C4-2B (cell line): ENCODE measurements around the gene PMM2.

Experiments used
- ZFX ChIP-seq: fragments of 450-650 bp; IDR thresholded peaks from 2 replicates; pipeline ENCODE4 v1.6.1; 2017
- TF ChIP-seq, protein P1 (sequence below): fragments of 450-650 bp; conservative IDR thresholded peaks from 2 replicates; pipeline ENCODE4 v1.5.1; 2017; ENCODE audit warnings: mild to moderate bottlenecking

DNA sequence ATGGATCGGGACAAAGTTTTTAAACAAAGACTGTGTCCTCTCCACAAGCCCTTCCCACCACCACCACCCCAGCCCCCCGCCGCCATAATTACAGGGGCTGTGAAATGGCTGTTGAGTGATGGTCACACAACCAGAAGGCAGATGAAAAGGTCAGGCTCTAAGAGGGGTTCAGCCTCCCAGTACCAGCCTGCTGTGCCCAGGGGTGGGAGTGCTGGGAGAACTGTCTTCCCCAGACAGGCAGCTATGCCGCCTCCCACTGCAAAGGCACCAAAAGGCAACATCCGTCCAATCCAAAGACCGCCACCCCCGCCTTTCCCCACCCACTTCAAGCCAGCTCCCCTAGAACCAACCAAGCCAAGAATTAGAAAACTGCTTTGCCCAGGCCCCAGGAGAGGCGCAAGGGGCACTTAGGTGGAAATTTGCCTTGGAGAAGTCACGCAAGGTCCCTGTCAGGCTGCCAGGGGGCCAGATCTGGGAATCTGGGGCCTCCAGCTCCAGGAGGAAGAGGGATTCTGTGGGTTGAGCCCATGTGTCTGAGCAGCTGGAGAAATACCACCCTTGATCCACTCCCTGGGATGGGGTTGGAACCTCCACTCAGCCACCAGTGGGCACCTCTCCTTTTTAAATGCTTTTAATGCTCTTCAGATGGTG is 56.8 kb downstream of the PMM2 start:
- TF ChIP-seq, protein P1, sequence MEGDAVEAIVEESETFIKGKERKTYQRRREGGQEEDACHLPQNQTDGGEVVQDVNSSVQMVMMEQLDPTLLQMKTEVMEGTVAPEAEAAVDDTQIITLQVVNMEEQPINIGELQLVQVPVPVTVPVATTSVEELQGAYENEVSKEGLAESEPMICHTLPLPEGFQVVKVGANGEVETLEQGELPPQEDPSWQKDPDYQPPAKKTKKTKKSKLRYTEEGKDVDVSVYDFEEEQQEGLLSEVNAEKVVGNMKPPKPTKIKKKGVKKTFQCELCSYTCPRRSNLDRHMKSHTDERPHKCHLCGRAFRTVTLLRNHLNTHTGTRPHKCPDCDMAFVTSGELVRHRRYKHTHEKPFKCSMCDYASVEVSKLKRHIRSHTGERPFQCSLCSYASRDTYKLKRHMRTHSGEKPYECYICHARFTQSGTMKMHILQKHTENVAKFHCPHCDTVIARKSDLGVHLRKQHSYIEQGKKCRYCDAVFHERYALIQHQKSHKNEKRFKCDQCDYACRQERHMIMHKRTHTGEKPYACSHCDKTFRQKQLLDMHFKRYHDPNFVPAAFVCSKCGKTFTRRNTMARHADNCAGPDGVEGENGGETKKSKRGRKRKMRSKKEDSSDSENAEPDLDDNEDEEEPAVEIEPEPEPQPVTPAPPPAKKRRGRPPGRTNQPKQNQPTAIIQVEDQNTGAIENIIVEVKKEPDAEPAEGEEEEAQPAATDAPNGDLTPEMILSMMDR: no peak
- no peak for TF ChIP-seq ZFX
